DOHH2 (cell line): ENCODE measurements around the gene TMEM87A.

Source experiments
- H3F3A ChIP-seq: fragments of 200-600 bp; sonication (generic), shearing (Covaris generic); 2 replicates; pipeline ENCODE4 v1.6.0; 2016; ENCODE audit warnings: antibody characterized with exemption, mild to moderate bottlenecking; ENCODE audit not compliant: control insufficient read depth, insufficient read depth
- H3K27ac ChIP-seq: fragments of 200-600 bp; sonication (generic); 2 replicates; pipeline ENCODE4 v1.5.1; 2014; ENCODE audit warnings: low read depth, mild to moderate bottlenecking, low read length, moderate library complexity
- H3K27me3 ChIP-seq: fragments of 200-600 bp; sonication (generic); 2 replicates; pipeline ENCODE4 v1.6.1; 2014; ENCODE audit warnings: mild to moderate bottlenecking, low read length, mixed read lengths; ENCODE audit not compliant: control insufficient read depth
- H3K36me3 ChIP-seq: fragments of 200-600 bp; sonication (generic); 2 replicates; pipeline ENCODE4 v1.6.1; 2014; ENCODE audit warnings: mild to moderate bottlenecking, low read length, moderate library complexity, mixed read lengths; ENCODE audit not compliant: control insufficient read depth
- H3K4me1 ChIP-seq: fragments of 200-600 bp; sonication (generic); 2 replicates; pipeline ENCODE4 v1.6.1; 2014; ENCODE audit warnings: mild to moderate bottlenecking, low read length, mixed read lengths; ENCODE audit not compliant: control insufficient read depth
- H3K4me2 ChIP-seq: fragments of 200-600 bp; sonication (generic); 2 replicates; pipeline ENCODE4 v1.6.0; 2014; ENCODE audit warnings: mild to moderate bottlenecking, low read length, moderate library complexity
- H3K4me3 ChIP-seq: fragments of 200-600 bp; sonication (generic); 2 replicates; pipeline ENCODE4 v1.5.1; 2014; ENCODE audit warnings: mild to moderate bottlenecking, low read length, mixed read lengths
- H3K79me2 ChIP-seq: fragments of 200-600 bp; sonication (generic); 2 replicates; pipeline ENCODE4 v1.6.1; 2014; ENCODE audit warnings: mild to moderate bottlenecking, low read length, mixed read lengths; ENCODE audit not compliant: control insufficient read depth
- H3K9me2 ChIP-seq: fragments of 200-600 bp; sonication (generic); replicated peaks from 2 replicates; pipeline ENCODE4 v1.6.1; 2014; ENCODE audit warnings: mild to moderate bottlenecking, low read length, mixed read lengths; ENCODE audit not compliant: control insufficient read depth
- H3K9me3 ChIP-seq: fragments of 200-600 bp; sonication (generic); 2 replicates; pipeline ENCODE4 v1.6.1; 2014; ENCODE audit warnings: antibody characterized with exemption, low read length, mixed read lengths; ENCODE audit not compliant: control insufficient read depth, insufficient read depth
- H4K20me1 ChIP-seq: fragments of 200-600 bp; sonication (generic); 2 replicates; pipeline ENCODE4 v1.6.0; 2014; ENCODE audit warnings: low read depth, mild to moderate bottlenecking, antibody characterized with exemption, low read length, moderate library complexity; ENCODE audit not compliant: control insufficient read depth, insufficient read depth
- CTCF ChIP-seq: fragments of 200-600 bp; sonication (generic); IDR thresholded peaks from one replicate; pipeline ENCODE4 v1.5.1; 2014; ENCODE audit warnings: antibody characterized with exemption, mild to moderate bottlenecking, low read depth, low read length; ENCODE audit not compliant: poor library complexity, severe bottlenecking
- EZH2phosphoT487 ChIP-seq: fragments of 200-600 bp; sonication (generic); IDR thresholded peaks from 2 replicates; pipeline ENCODE4 v1.6.1; 2017; ENCODE audit warnings: borderline replicate concordance, mild to moderate bottlenecking, antibody characterized with exemption, low read length, moderate library complexity, mixed read lengths

Gene TMEM87A

GRCh38 chr15:42270551-42270950, 2.7 kb downstream of the TMEM87A start:
- Histone ChIP-seq H3K27ac (no peak overlapping the region), H3K9me2 (no peaks in the 10 kb centered on the region), H4K20me1 (no peaks in the 10 kb centered on the region), H3K36me3 (peaks cover 33% of the 10 kb centered on the region), H3K4me3 (no peak overlapping the region), H3K4me2 (no peak overlapping the region), H3K27me3 (no peaks in the 10 kb centered on the region), H3K9me3 (no peaks in the 10 kb centered on the region), H3K79me2 (peaks cover 62% of the 10 kb centered on the region), H3K4me1 (peaks cover 25% of the 10 kb centered on the region), H3F3A (no peaks in the 10 kb centered on the region)
- TF ChIP-seq CTCF (no peak), EZH2phosphoT487 (no peak)

GRCh38 chr15:42267286-42267685, 5.9 kb downstream of the TMEM87A start:
- Histone ChIP-seq H3K4me3 (no peak overlapping the region), H3K27ac (no peak overlapping the region), H4K20me1 (no peaks in the 10 kb centered on the region), H3K27me3 (no peaks in the 10 kb centered on the region), H3K4me2 (no peak overlapping the region), H3F3A (no peaks in the 10 kb centered on the region), H3K79me2 (peaks cover 35% of the 10 kb centered on the region), H3K9me2 (no peaks in the 10 kb centered on the region), H3K9me3 (no peaks in the 10 kb centered on the region), H3K36me3 (peaks cover 60% of the 10 kb centered on the region), H3K4me1 (peaks cover 11% of the 10 kb centered on the region)
- TF ChIP-seq EZH2phosphoT487 (no peak), CTCF (no peak)

- Histone ChIP-seq H3K27me3 (no peaks in the 10 kb centered on the region), H3K9me2 (no peaks in the 10 kb centered on the region), H3F3A (no peaks in the 10 kb centered on the region), H3K4me3 (no peak overlapping the region), H3K27ac (no peak overlapping the region), H3K36me3 (peaks cover 70% of the 10 kb centered on the region), H3K4me1 (no peaks in the 10 kb centered on the region), H3K79me2 (peaks cover 10% of the 10 kb centered on the region), H3K9me3 (no peaks in the 10 kb centered on the region), H3K4me2 (no peak overlapping the region), H4K20me1 (no peaks in the 10 kb centered on the region)
- TF ChIP-seq CTCF (no peak), EZH2phosphoT487 (no peak)
These were observed 8.4 kb downstream of the TMEM87A start for GRCh38 chr15:42264795-42265194.

- no peaks in the 10 kb centered on the region for H3K9me2 ChIP-seq
- H4K20me1 ChIP-seq, result no peaks in the 10 kb centered on the region
- H3K4me1 ChIP-seq, result no peaks in the 10 kb centered on the region
- no peaks in the 10 kb centered on the region for H3K79me2 ChIP-seq
- no peak overlapping the region for H3K4me3 ChIP-seq
- no peaks in the 10 kb centered on the region for H3K9me3 ChIP-seq
- no peak overlapping the region for H3K4me2 ChIP-seq
- H3K36me3 ChIP-seq, result peaks cover 44% of the 10 kb centered on the region
- TF ChIP-seq CTCF (no peak), EZH2phosphoT487 (no peak)
- no peak overlapping the region for H3K27ac ChIP-seq
- H3K27me3 ChIP-seq, result no peaks in the 10 kb centered on the region
- no peaks in the 10 kb centered on the region for H3F3A ChIP-seq
These were observed 19.9 kb downstream of the TMEM87A start for GRCh38 chr15:42253300-42253699.
